HEK293 (cell line): Measurements from ENCODE around the gene ROBO1.

Experiments
- REST ChIP-seq: fragments of 450-650 bp; formaldehyde crosslinking; IDR thresholded peaks from 2 replicates; pipeline ENCODE4 v1.5.1; 2016; ENCODE audit warnings: missing biosample characterization, missing genetic modification characterization
- TF ChIP-seq, protein P1 (sequence below): fragments of 450-650 bp; formaldehyde crosslinking; IDR thresholded peaks from 2 replicates; pipeline ENCODE4 v1.5.1; 2016; ENCODE audit warnings: missing biosample characterization, missing genetic modification characterization

- TF ChIP-seq, protein P1, sequence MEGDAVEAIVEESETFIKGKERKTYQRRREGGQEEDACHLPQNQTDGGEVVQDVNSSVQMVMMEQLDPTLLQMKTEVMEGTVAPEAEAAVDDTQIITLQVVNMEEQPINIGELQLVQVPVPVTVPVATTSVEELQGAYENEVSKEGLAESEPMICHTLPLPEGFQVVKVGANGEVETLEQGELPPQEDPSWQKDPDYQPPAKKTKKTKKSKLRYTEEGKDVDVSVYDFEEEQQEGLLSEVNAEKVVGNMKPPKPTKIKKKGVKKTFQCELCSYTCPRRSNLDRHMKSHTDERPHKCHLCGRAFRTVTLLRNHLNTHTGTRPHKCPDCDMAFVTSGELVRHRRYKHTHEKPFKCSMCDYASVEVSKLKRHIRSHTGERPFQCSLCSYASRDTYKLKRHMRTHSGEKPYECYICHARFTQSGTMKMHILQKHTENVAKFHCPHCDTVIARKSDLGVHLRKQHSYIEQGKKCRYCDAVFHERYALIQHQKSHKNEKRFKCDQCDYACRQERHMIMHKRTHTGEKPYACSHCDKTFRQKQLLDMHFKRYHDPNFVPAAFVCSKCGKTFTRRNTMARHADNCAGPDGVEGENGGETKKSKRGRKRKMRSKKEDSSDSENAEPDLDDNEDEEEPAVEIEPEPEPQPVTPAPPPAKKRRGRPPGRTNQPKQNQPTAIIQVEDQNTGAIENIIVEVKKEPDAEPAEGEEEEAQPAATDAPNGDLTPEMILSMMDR (tag by site-specific recombination), result no peak
- no peak for TF ChIP-seq REST
Observed at GRCh38 chr3:79202471-79203143, 565.2 kb downstream of the ROBO1 start.
